ENCODE results near the gene RBP4.

The RBP4 gene

GRCh38 chr10:93604146-93604545 lies 3.1 kb upstream of the RBP4 start:
- no peaks in the 10 kb centered on the region for H3K4me1 ChIP-seq (ENCODE audit: low read depth, poor library complexity, severe bottlenecking)
- H3K27me3 ChIP-seq (ENCODE audit: insufficient read depth, low read depth): no peaks in the 10 kb centered on the region
- no peak overlapping the region for H3K9ac ChIP-seq
- no peak overlapping the region for H2AFZ ChIP-seq (ENCODE audit: low read depth)
- TF ChIP-seq CTCF (conservative IDR thresholded peaks at IDR 0.05; ENCODE audit: low read depth, low read length): no peak
- no peaks in the 10 kb centered on the region for H4K20me1 ChIP-seq (ENCODE audit: insufficient read depth)
- no peak overlapping the region for H3K4me3 ChIP-seq (IDR thresholded peaks at IDR 0.05; ENCODE audit: insufficient read depth, low read depth, low read length)
- H3K27ac ChIP-seq: no peak overlapping the region
- H3K79me2 ChIP-seq (ENCODE audit: insufficient read depth, low read depth): no peaks in the 10 kb centered on the region
- no peaks in the 10 kb centered on the region for H3K36me3 ChIP-seq (ENCODE audit: insufficient read depth)
- H3K4me2 ChIP-seq: no peak overlapping the region

GRCh38 chr10:93603023-93603422 lies 2.0 kb upstream of the RBP4 start:
- Histone ChIP-seq H4K20me1 (ENCODE audit: insufficient read depth) (no peaks in the 10 kb centered on the region), H3K79me2 (ENCODE audit: insufficient read depth, low read depth) (no peaks in the 10 kb centered on the region), H3K9ac (no peak overlapping the region), H3K4me3 (IDR thresholded peaks at IDR 0.05; ENCODE audit: insufficient read depth, low read depth, low read length) (no peak overlapping the region), H3K4me2 (no peak overlapping the region), H2AFZ (ENCODE audit: low read depth) (no peak overlapping the region), H3K4me1 (ENCODE audit: low read depth, poor library complexity, severe bottlenecking) (no peaks in the 10 kb centered on the region), H3K27ac (no peak overlapping the region), H3K36me3 (ENCODE audit: insufficient read depth) (no peaks in the 10 kb centered on the region), H3K27me3 (ENCODE audit: insufficient read depth, low read depth) (no peaks in the 10 kb centered on the region)
- no peak for TF ChIP-seq CTCF (conservative IDR thresholded peaks at IDR 0.05; ENCODE audit: low read depth, low read length)

- H3K4me1 ChIP-seq (ENCODE audit: low read depth, poor library complexity, severe bottlenecking): no peaks in the 10 kb centered on the region
- H3K36me3 ChIP-seq (ENCODE audit: insufficient read depth): no peaks in the 10 kb centered on the region
- no peak overlapping the region for H2AFZ ChIP-seq (ENCODE audit: low read depth)
- no peak overlapping the region for H3K9ac ChIP-seq
- no peak overlapping the region for H3K4me2 ChIP-seq
- no peaks in the 10 kb centered on the region for H3K79me2 ChIP-seq (ENCODE audit: insufficient read depth, low read depth)
- no peak for TF ChIP-seq CTCF (conservative IDR thresholded peaks at IDR 0.05; ENCODE audit: low read depth, low read length)
- H3K27ac ChIP-seq: no peak overlapping the region
- no peaks in the 10 kb centered on the region for H4K20me1 ChIP-seq (ENCODE audit: insufficient read depth)
- H3K4me3 ChIP-seq (IDR thresholded peaks at IDR 0.05; ENCODE audit: insufficient read depth, low read depth, low read length): no peak overlapping the region
- no peaks in the 10 kb centered on the region for H3K27me3 ChIP-seq (ENCODE audit: insufficient read depth, low read depth)
Measured at GRCh38 chr10:93601774-93602162, 733 bp upstream of the RBP4 start.

- Histone ChIP-seq H4K20me1 (ENCODE audit: insufficient read depth) (no peaks in the 10 kb centered on the region), H3K4me3 (IDR thresholded peaks at IDR 0.05; ENCODE audit: insufficient read depth, low read depth, low read length) (no peak overlapping the region), H3K79me2 (ENCODE audit: insufficient read depth, low read depth) (no peaks in the 10 kb centered on the region), H3K4me2 (no peak overlapping the region), H3K27me3 (ENCODE audit: insufficient read depth, low read depth) (no peaks in the 10 kb centered on the region), H2AFZ (ENCODE audit: low read depth) (no peak overlapping the region), H3K9ac (no peak overlapping the region), H3K27ac (no peak overlapping the region), H3K4me1 (ENCODE audit: low read depth, poor library complexity, severe bottlenecking) (no peaks in the 10 kb centered on the region), H3K36me3 (ENCODE audit: insufficient read depth) (no peaks in the 10 kb centered on the region)
- TF ChIP-seq CTCF (conservative IDR thresholded peaks at IDR 0.05; ENCODE audit: low read depth, low read length): no peak
Measured at GRCh38 chr10:93600446-93601145, 439 bp downstream of the RBP4 start.
